ENCODE results near the gene ASIC2. TPM values are rescaled to one million over a fixed set of nuclear protein-coding genes. Genes with fewer than 3 reads are reported as not detected.

ASIC2 gene
- total RNA-seq, 1 donor from 2014 or later: 0.36 TPM

DNA sequence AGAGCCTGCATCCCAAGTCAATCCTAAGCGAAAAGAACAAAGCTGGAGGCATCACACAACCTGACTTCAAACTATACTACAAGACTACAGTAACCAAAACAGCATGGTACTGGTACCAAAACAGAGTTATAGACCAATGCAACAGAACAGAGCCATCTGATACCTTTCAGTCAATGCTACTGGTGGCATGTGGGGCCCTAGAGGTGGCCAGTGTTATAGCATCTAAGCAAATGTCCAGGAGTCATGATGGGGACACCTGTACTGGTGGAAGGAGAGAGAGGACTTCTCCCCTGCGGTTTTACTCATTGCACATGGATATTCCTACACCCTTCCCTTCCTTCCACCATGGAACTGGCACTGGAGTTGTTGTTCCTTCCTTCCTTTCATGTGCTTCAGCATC is 6.0 kb upstream of the ASIC2 start:
- H3K27me3 ChIP-seq (ENCODE audit: insufficient read depth, low read length): peaks cover 13% of the 10 kb centered on the region
- H3K9ac ChIP-seq (ENCODE audit: low read length): no peak overlapping the region
- Mint-ChIP-seq H3K36me3 (ENCODE audit: low read depth, unreplicated experiment) (no peaks in the 10 kb centered on the region), H3K27ac (ENCODE audit: unreplicated experiment) (no peak overlapping the region), H3K27me3 (ENCODE audit: low read depth, unreplicated experiment) (peaks cover 61% of the 10 kb centered on the region), H3K9me3 (ENCODE audit: unreplicated experiment) (peaks cover 4% of the 10 kb centered on the region), H3K4me1 (ENCODE audit: low read depth, unreplicated experiment) (no peaks in the 10 kb centered on the region), H3K4me3 (ENCODE audit: unreplicated experiment) (no peak overlapping the region)
- TF ChIP-seq, protein P1, sequence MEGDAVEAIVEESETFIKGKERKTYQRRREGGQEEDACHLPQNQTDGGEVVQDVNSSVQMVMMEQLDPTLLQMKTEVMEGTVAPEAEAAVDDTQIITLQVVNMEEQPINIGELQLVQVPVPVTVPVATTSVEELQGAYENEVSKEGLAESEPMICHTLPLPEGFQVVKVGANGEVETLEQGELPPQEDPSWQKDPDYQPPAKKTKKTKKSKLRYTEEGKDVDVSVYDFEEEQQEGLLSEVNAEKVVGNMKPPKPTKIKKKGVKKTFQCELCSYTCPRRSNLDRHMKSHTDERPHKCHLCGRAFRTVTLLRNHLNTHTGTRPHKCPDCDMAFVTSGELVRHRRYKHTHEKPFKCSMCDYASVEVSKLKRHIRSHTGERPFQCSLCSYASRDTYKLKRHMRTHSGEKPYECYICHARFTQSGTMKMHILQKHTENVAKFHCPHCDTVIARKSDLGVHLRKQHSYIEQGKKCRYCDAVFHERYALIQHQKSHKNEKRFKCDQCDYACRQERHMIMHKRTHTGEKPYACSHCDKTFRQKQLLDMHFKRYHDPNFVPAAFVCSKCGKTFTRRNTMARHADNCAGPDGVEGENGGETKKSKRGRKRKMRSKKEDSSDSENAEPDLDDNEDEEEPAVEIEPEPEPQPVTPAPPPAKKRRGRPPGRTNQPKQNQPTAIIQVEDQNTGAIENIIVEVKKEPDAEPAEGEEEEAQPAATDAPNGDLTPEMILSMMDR (IDR thresholded peaks at IDR 0.05; ENCODE audit: insufficient read depth, low read depth, low read length): no peak
- TF ChIP-seq EZH2 (IDR thresholded peaks at IDR 0.05; ENCODE audit: insufficient read depth, low read length): no peak
- H3K79me2 ChIP-seq (ENCODE audit: insufficient read depth, low read length): no peaks in the 10 kb centered on the region
- H3K36me3 ChIP-seq (ENCODE audit: insufficient read depth, low read length): no peaks in the 10 kb centered on the region
- no peaks in the 10 kb centered on the region for H4K20me1 ChIP-seq (ENCODE audit: insufficient read depth, low read length)
- H3K4me3 ChIP-seq (ENCODE audit: insufficient read depth, low read depth, low read length): no peak overlapping the region
- no peak for DNase-seq (ENCODE audit: low read depth)
- H3K4me2 ChIP-seq (ENCODE audit: low read length): no peak overlapping the region
- H3K9me3 ChIP-seq (ENCODE audit: insufficient read depth, low read depth, low read length): no peaks in the 10 kb centered on the region
- no peaks in the 10 kb centered on the region for H3K4me1 ChIP-seq (ENCODE audit: insufficient read depth, low read length)
- no peak overlapping the region for H2AFZ ChIP-seq (ENCODE audit: low read depth, low read length)
- no peak overlapping the region for H3K27ac ChIP-seq (ENCODE audit: low read depth, low read length)
- FAIRE-seq: no peak

DNA sequence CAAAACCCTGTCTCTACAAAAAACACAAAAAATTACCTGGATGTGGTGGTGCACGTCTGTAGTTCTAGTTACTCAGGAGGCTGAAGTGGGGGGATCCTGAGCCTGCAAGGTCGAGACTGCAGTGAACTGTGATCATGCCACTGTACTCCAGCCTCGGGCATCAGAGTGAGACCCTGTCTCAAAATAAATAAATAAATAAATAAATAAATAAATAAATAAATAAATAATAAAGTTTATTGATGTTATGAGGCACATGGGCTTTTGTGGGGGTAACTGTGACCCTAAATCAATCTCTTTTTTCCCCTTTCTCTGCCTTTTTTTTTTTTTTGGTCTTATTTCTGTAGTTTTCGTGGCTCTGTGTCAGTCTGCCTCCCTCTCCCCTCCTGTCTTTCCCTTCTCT is 4.5 kb upstream of the ASIC2 start:
- Histone ChIP-seq H3K9ac (ENCODE audit: low read length) (no peak overlapping the region), H4K20me1 (ENCODE audit: insufficient read depth, low read length) (no peaks in the 10 kb centered on the region), H2AFZ (ENCODE audit: low read depth, low read length) (no peak overlapping the region), H3K36me3 (ENCODE audit: insufficient read depth, low read length) (no peaks in the 10 kb centered on the region), H3K79me2 (ENCODE audit: insufficient read depth, low read length) (no peaks in the 10 kb centered on the region), H3K27me3 (ENCODE audit: insufficient read depth, low read length) (peaks cover 20% of the 10 kb centered on the region), H3K27ac (ENCODE audit: low read depth, low read length) (no peak overlapping the region), H3K9me3 (ENCODE audit: insufficient read depth, low read depth, low read length) (no peaks in the 10 kb centered on the region), H3K4me3 (ENCODE audit: insufficient read depth, low read depth, low read length) (no peak overlapping the region), H3K4me2 (ENCODE audit: low read length) (no peak overlapping the region), H3K4me1 (ENCODE audit: insufficient read depth, low read length) (no peaks in the 10 kb centered on the region)
- Mint-ChIP-seq H3K36me3 (ENCODE audit: low read depth, unreplicated experiment) (no peaks in the 10 kb centered on the region), H3K9me3 (ENCODE audit: unreplicated experiment) (peaks cover 4% of the 10 kb centered on the region), H3K27ac (ENCODE audit: unreplicated experiment) (no peak overlapping the region), H3K27me3 (ENCODE audit: low read depth, unreplicated experiment) (peaks cover 55% of the 10 kb centered on the region), H3K4me1 (ENCODE audit: low read depth, unreplicated experiment) (no peaks in the 10 kb centered on the region), H3K4me3 (ENCODE audit: unreplicated experiment) (no peak overlapping the region)
- FAIRE-seq: no peak
- TF ChIP-seq, protein P1 (IDR thresholded peaks at IDR 0.05; ENCODE audit: insufficient read depth, low read depth, low read length): no peak
- TF ChIP-seq EZH2 (IDR thresholded peaks at IDR 0.05; ENCODE audit: insufficient read depth, low read length): no peak
- DNase-seq (ENCODE audit: low read depth): no peak

DNA sequence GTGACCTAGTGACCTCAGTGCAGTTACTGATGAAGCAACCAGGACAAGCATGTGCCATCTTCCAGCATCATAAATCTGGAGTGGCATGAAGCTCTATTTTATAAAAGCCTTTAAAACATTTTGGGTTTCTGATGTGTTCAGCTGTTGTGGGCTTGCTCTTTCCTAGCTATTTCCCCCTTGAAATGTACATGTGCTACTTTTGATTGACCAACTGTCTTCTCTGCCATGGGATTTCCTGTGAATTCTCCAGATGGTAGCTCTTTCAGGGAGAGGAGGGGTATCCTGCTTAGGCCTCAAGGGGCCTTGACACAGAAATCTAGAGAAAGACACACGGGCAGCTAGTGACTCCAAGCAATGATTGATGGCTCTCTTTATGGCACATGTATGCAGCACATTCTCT is 1.9 kb upstream of the ASIC2 start:
- Mint-ChIP-seq H3K4me1 (ENCODE audit: low read depth, unreplicated experiment) (peaks cover 2% of the 10 kb centered on the region), H3K4me3 (ENCODE audit: unreplicated experiment) (no peak overlapping the region), H3K27me3 (ENCODE audit: low read depth, unreplicated experiment) (peaks cover 62% of the 10 kb centered on the region), H3K36me3 (ENCODE audit: low read depth, unreplicated experiment) (no peaks in the 10 kb centered on the region), H3K9me3 (ENCODE audit: unreplicated experiment) (peaks cover 4% of the 10 kb centered on the region), H3K27ac (ENCODE audit: unreplicated experiment) (no peak overlapping the region)
- FAIRE-seq (no peak), DNase-seq (ENCODE audit: low read depth) (no peak)
- TF ChIP-seq, protein P1 (IDR thresholded peaks at IDR 0.05; ENCODE audit: insufficient read depth, low read depth, low read length): no peak
- TF ChIP-seq EZH2 (IDR thresholded peaks at IDR 0.05; ENCODE audit: insufficient read depth, low read length): no peak
- peaks cover 37% of the 10 kb centered on the region for H3K27me3 ChIP-seq (ENCODE audit: insufficient read depth, low read length)
- H3K36me3 ChIP-seq (ENCODE audit: insufficient read depth, low read length): no peaks in the 10 kb centered on the region
- H3K27ac ChIP-seq (ENCODE audit: low read depth, low read length): no peak overlapping the region
- H3K9me3 ChIP-seq (ENCODE audit: insufficient read depth, low read depth, low read length): no peaks in the 10 kb centered on the region
- no peaks in the 10 kb centered on the region for H4K20me1 ChIP-seq (ENCODE audit: insufficient read depth, low read length)
- no peaks in the 10 kb centered on the region for H3K4me1 ChIP-seq (ENCODE audit: insufficient read depth, low read length)
- H3K79me2 ChIP-seq (ENCODE audit: insufficient read depth, low read length): no peaks in the 10 kb centered on the region
- no peak overlapping the region for H3K9ac ChIP-seq (ENCODE audit: low read length)
- H2AFZ ChIP-seq (ENCODE audit: low read depth, low read length): no peak overlapping the region
- no peak overlapping the region for H3K4me2 ChIP-seq (ENCODE audit: low read length)
- H3K4me3 ChIP-seq (ENCODE audit: insufficient read depth, low read depth, low read length): no peak overlapping the region

All from astrocyte (in vitro differentiated cells and primary cell).